NCI-H1417 treated with DMSO at 0.1 percent for 48 hours (cell line): ENCODE results near the gene P2RY14.

Experiments used
- DNase-seq: peaks from one replicate; lab custom pipeline; 2025; lab: John Stamatoyannopoulos, UW

P2RY14 gene

GRCh38 chr3:151213881-151214280 is 64.5 kb downstream of the P2RY14 start:
- DNase-seq = no peak

GRCh38 chr3:151213151-151213550 is 65.2 kb downstream of the P2RY14 start:
- DNase-seq = no peak

- no peak for DNase-seq
Observed at GRCh38 chr3:151210676-151211381, 67.5 kb downstream of the P2RY14 start.

DNA sequence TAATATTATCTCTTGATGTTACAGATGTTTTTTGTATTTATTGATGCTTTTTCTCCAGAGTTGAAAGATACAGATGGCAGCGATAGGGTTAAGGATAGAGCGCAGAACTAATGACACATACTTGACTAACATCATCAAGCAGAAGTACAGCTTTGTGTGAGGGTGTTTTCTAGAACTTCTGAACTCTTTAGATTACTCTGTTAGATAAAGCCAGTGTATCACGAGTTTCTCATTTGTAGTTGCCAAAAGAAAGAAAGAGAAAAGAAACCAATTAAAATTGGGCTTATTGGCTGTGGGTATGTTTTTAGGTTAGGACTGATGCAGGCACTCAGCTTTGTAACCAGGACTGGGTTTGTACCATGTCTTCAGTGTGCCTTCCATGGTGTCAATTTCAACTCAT is 68.7 kb downstream of the P2RY14 start:
- DNase-seq = no peak

DNA sequence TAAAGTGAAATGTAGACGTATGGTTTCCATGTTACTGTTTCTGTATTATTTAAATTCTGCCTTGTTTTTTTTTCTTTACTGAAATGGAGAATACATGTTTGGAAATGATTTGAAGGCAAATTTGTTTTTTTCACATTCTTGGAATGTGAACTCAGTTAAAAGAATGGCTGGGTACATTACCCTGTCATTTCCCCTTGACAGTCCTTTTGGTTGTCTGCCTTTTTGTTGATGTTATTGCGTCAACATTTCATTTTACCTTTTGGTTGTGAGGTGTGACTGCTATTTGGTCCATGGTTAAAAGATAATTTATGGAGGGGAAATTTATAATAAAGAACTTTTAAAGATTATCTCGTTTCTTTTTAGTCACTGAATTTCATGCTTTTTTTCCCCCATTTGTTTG is 72.1 kb downstream of the P2RY14 start:
- DNase-seq = no peak

GRCh38 chr3:151205482-151205881 is 72.9 kb downstream of the P2RY14 start:
- DNase-seq = no peak

- DNase-seq = no peak
Observed at GRCh38 chr3:151204530-151205402, 73.6 kb downstream of the P2RY14 start.

DNA sequence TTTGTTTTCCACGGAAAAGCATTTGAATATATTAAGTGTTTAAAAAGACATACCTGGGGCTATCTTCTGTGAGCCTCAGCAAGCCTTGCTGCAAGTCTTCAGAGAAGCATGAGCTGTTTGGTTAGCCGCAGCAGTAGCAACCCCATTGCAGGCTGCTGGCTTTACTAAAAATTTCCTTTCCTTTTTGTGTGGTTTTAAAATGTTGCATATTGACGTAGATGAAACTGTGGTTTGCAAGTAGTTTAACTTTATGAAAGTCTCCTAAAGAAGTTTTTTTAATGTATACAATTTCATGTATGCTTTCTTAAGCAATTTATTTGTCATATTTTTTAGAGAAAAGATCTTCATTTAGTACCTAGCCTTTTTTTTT is 75.3 kb downstream of the P2RY14 start, which contains the start of gene GPR171:
Gene GPR171 (minus strand): TSS at position 166 of the 370 bp plus-strand sequence. CDS start 3,830 bp downstream, outside the sequence.
- no peak for DNase-seq

GRCh38 chr3:151201051-151201730 is 77.2 kb downstream of the P2RY14 start:
- no peak for DNase-seq

- DNase-seq = no peak
Observed at GRCh38 chr3:151200586-151200985, 77.8 kb downstream of the P2RY14 start.

DNA sequence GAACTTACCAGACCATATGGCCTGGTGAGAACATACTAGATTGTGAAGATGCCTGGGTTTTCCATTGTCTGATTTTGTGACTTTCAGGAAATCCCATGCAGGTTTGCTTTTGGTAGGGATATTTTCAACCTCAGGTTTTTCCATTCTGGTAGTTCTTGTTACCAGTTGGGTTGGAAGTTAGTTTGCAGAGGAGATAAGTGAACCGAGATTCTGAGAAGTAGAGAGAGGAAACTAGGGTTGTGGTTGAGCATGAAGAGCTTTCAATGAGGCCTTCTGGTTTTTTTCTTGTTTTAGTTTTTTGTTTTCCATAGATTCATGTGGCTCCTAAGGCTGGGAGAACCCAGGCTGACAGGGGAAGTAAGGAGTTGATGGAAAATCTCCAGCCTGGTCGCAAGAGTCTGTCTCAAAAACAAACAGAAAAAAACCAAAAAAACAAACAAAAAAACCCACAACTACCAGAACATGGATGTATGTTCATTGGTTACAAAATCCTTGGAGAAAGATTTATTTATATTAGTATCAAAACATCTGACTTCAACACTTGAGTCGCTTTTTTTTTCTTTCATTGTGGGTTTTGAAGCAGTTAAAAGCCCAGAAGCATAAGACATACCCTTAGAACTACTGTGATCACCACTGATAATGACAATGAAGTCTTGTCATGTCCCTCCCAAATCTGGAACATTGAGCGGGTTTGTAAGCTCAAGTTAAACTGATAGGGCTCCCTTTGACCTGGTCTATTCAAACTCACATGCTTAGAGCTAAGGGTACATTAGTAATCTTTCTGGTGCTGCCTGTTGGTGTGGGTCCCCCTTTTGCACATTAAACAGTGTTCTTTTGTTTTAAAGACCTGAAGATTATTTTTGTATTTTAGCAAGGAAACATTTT is 78.5 kb downstream of the P2RY14 start:
- no peak for DNase-seq

GRCh38 chr3:151198849-151199248 is 79.5 kb downstream of the P2RY14 start:
- no peak for DNase-seq

- no peak for DNase-seq
Observed at GRCh38 chr3:151197981-151198767, 80.2 kb downstream of the P2RY14 start.

DNA sequence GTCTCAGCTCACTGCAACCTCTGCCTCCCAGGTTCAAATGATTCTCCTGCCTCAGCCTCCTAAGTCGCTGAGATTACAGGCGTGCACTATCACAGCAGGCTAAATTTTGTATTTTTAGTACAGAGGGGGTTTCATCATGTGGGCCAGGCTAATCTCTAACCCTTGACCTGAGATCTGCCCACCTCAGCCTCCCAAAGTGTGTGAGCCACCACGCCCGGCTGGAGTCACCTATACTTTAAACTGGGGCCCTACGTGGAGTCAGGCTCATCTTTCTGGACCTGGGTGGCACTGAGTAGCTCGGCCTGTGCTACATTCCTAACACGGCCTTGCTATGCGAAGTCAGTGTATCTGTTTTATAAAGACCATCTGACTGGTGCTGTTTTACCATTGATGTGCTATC is 81.1 kb downstream of the P2RY14 start:
- no peak for DNase-seq

DNA sequence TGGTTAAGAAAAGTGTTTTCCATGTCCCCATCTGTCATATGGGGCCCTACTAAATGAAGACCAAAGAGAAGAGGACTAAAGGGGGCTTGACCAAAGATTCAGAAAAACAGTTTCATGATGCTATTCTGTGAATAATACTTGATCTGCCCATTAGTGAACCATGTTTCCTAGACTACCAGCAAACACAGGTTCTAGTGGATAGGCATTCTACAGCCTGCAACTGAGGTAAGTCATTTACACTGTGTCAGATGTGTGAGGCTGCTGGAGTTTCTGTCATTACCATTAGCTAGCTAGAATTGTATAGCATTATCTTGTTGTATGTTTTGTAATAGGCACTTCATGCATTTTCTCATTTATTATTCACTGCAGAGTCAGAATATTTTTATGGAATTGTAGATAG is 81.9 kb downstream of the P2RY14 start:
- DNase-seq = no peak

GRCh38 chr3:151195826-151196225 is 82.5 kb downstream of the P2RY14 start:
- no peak for DNase-seq

DNA sequence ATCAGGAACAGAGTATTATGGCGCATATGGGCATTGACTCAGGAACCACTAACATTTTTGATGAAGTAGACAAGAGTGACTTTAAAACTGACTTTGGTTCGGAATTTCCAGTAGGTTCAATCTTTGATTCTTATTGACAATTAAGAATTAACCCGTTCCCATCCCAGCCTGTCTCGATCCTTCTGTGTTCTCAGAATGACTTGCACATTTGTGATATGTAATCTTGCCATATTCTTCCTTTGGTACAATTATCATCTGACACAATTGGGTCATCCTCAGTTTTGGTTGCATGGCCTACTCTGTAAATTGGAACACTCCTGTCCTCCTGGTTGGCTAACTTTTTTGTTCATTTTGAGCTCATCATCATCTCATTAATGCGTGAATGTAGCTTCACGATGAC is 85.8 kb downstream of the P2RY14 start:
- no peak for DNase-seq

- DNase-seq = no peak
Observed at GRCh38 chr3:151191095-151191494, 87.2 kb downstream of the P2RY14 start.

GRCh38 chr3:151183265-151183671 is 95.1 kb downstream of the P2RY14 start:
- DNase-seq = no peak

- no peak for DNase-seq
Observed at GRCh38 chr3:151182349-151183079, 95.8 kb downstream of the P2RY14 start.
